Activated naive CD8-positive, alpha-beta T cell treated with anti-CD3 and anti-CD28 coated beads, Interleukin-2, amount 50 U/mL, for 16 hours (primary cell): ENCODE measurements around the gene GPR39.

ENCODE experiments used
- DNase-seq: peaks from one replicate; pipeline ENCODE4 v3.0.0-alpha.2; 2020; ENCODE audit warnings: low read depth, low spot score

The GPR39 gene

GRCh38 chr2:132442278-132442677 is 25.7 kb downstream of the GPR39 start:
- DNase-seq, result no peak

GRCh38 chr2:132443106-132443505 is 26.5 kb downstream of the GPR39 start:
- DNase-seq, result no peak

- DNase-seq, result no peak
These were observed 29.8 kb downstream of the GPR39 start for GRCh38 chr2:132446444-132446843.

- DNase-seq, result no peak
These were observed 31.7 kb downstream of the GPR39 start for GRCh38 chr2:132448331-132448730.

GRCh38 chr2:132448771-132449170 is 32.2 kb downstream of the GPR39 start:
- no peak for DNase-seq

- no peak for DNase-seq
These were observed 33.3 kb downstream of the GPR39 start for GRCh38 chr2:132449868-132450267.

- DNase-seq, result no peak
These were observed 44.2 kb downstream of the GPR39 start for GRCh38 chr2:132460781-132461180.

- DNase-seq, result no peak
These were observed 45.6 kb downstream of the GPR39 start for GRCh38 chr2:132462236-132462635.

GRCh38 chr2:132463719-132464118 is 47.1 kb downstream of the GPR39 start:
- DNase-seq, result no peak

- no peak for DNase-seq
These were observed 49.3 kb downstream of the GPR39 start for GRCh38 chr2:132465917-132466316.

- no peak for DNase-seq
These were observed 49.9 kb downstream of the GPR39 start for GRCh38 chr2:132466428-132467028.

GRCh38 chr2:132468821-132469675 is 52.4 kb downstream of the GPR39 start:
- DNase-seq, result no peak

- DNase-seq, result no peak
These were observed 54.1 kb downstream of the GPR39 start for GRCh38 chr2:132470746-132471145.

GRCh38 chr2:132473174-132473883 is 56.7 kb downstream of the GPR39 start:
- no peak for DNase-seq

- DNase-seq, result no peak
These were observed 59.0 kb downstream of the GPR39 start for GRCh38 chr2:132475615-132476014.

- no peak for DNase-seq
These were observed 60.8 kb downstream of the GPR39 start for GRCh38 chr2:132477436-132477835.

- DNase-seq, result no peak
These were observed 61.4 kb downstream of the GPR39 start for GRCh38 chr2:132477962-132478361.

GRCh38 chr2:132478461-132479105 is 62.0 kb downstream of the GPR39 start:
- DNase-seq, result no peak

GRCh38 chr2:132479155-132479554 is 62.5 kb downstream of the GPR39 start:
- no peak for DNase-seq

- DNase-seq, result no peak
These were observed 66.2 kb downstream of the GPR39 start for GRCh38 chr2:132482821-132483220.

GRCh38 chr2:132484144-132484543 is 67.5 kb downstream of the GPR39 start:
- DNase-seq, result no peak

- DNase-seq, result no peak
These were observed 71.9 kb downstream of the GPR39 start for GRCh38 chr2:132488491-132488890.
